Activated naive CD8-positive, alpha-beta T cell (primary cell): Measurements from ENCODE around the gene KIF1B.

ENCODE experiments used
- H3K27ac Mint-ChIP-seq: one replicate; pipeline ENCODE4 v1.8.0; 2021; ENCODE audit warnings: mixed read lengths
- H3K27me3 Mint-ChIP-seq: one replicate; pipeline ENCODE4 v1.8.0; 2021; ENCODE audit warnings: mixed read lengths
- H3K36me3 Mint-ChIP-seq: one replicate; pipeline ENCODE4 v1.8.0; 2021; ENCODE audit warnings: mixed read lengths
- H3K4me1 Mint-ChIP-seq: one replicate; pipeline ENCODE4 v1.8.0; 2021; ENCODE audit warnings: low read depth, mixed read lengths
- H3K4me3 Mint-ChIP-seq: one replicate; pipeline ENCODE4 v1.8.0; 2021; ENCODE audit warnings: mild to moderate bottlenecking, mixed read lengths
- H3K9me3 Mint-ChIP-seq: one replicate; pipeline ENCODE4 v1.8.0; 2021; ENCODE audit warnings: low read depth, mixed read lengths

The KIF1B gene

GRCh38 chr1:10384219-10384618, 173.8 kb downstream of the KIF1B start:
- Mint-ChIP-seq H3K9me3 (no peaks in the 10 kb centered on the region), H3K27me3 (no peaks in the 10 kb centered on the region), H3K4me1 (peaks cover 5% of the 10 kb centered on the region), H3K4me3 (no peak overlapping the region), H3K27ac (no peak overlapping the region), H3K36me3 (peaks cover 4% of the 10 kb centered on the region)

- Mint-ChIP-seq H3K9me3 (no peaks in the 10 kb centered on the region), H3K4me3 (no peak overlapping the region), H3K36me3 (peaks cover 4% of the 10 kb centered on the region), H3K27me3 (no peaks in the 10 kb centered on the region), H3K4me1 (peaks cover 5% of the 10 kb centered on the region), H3K27ac (no peak overlapping the region)
Measured at GRCh38 chr1:10386761-10387676, 176.6 kb downstream of the KIF1B start.

GRCh38 chr1:10387677-10388386, 177.5 kb downstream of the KIF1B start:
- H3K9me3 Mint-ChIP-seq, result no peaks in the 10 kb centered on the region
- H3K4me3 Mint-ChIP-seq, result no peak overlapping the region
- H3K4me1 Mint-ChIP-seq, result peaks cover 5% of the 10 kb centered on the region
- peaks cover 4% of the 10 kb centered on the region for H3K36me3 Mint-ChIP-seq
- H3K27ac Mint-ChIP-seq, result no peak overlapping the region
- H3K27me3 Mint-ChIP-seq, result no peaks in the 10 kb centered on the region

- no peaks in the 10 kb centered on the region for H3K9me3 Mint-ChIP-seq
- H3K4me1 Mint-ChIP-seq, result peaks cover 5% of the 10 kb centered on the region
- H3K27me3 Mint-ChIP-seq, result no peaks in the 10 kb centered on the region
- no peak overlapping the region for H3K27ac Mint-ChIP-seq
- H3K36me3 Mint-ChIP-seq, result peaks cover 4% of the 10 kb centered on the region
- no peak overlapping the region for H3K4me3 Mint-ChIP-seq
Measured at GRCh38 chr1:10388387-10388715, 178.0 kb downstream of the KIF1B start.

GRCh38 chr1:10389271-10389973, 179.1 kb downstream of the KIF1B start:
- H3K9me3 Mint-ChIP-seq, result no peaks in the 10 kb centered on the region
- no peak overlapping the region for H3K4me3 Mint-ChIP-seq
- no peaks in the 10 kb centered on the region for H3K27me3 Mint-ChIP-seq
- H3K27ac Mint-ChIP-seq, result no peak overlapping the region
- peaks cover 2% of the 10 kb centered on the region for H3K36me3 Mint-ChIP-seq
- H3K4me1 Mint-ChIP-seq, result peaks cover 5% of the 10 kb centered on the region

GRCh38 chr1:10396870-10397269, 186.5 kb downstream of the KIF1B start:
- peaks cover 20% of the 10 kb centered on the region for H3K4me1 Mint-ChIP-seq
- no peaks in the 10 kb centered on the region for H3K36me3 Mint-ChIP-seq
- no peak overlapping the region for H3K27ac Mint-ChIP-seq
- no peaks in the 10 kb centered on the region for H3K9me3 Mint-ChIP-seq
- H3K4me3 Mint-ChIP-seq, result peak overlapping the region; percentile 48
- H3K27me3 Mint-ChIP-seq, result no peaks in the 10 kb centered on the region

- no peaks in the 10 kb centered on the region for H3K27me3 Mint-ChIP-seq
- H3K36me3 Mint-ChIP-seq, result no peaks in the 10 kb centered on the region
- peak overlapping the region; percentile 92 for H3K4me3 Mint-ChIP-seq
- no peaks in the 10 kb centered on the region for H3K9me3 Mint-ChIP-seq
- peak overlapping the region; percentile 81 for H3K27ac Mint-ChIP-seq
- peaks cover 20% of the 10 kb centered on the region for H3K4me1 Mint-ChIP-seq
Measured at GRCh38 chr1:10398278-10398733, 187.9 kb downstream of the KIF1B start.

GRCh38 chr1:10398734-10399443, 188.5 kb downstream of the KIF1B start, which contains the start of gene PGD:
TSS of gene PGD (plus strand) at chr1:10399064. CDS start at chr1:10399118, 54 bp downstream.
- peaks cover 4% of the 10 kb centered on the region for H3K36me3 Mint-ChIP-seq
- H3K4me1 Mint-ChIP-seq, result peaks cover 23% of the 10 kb centered on the region
- no peaks in the 10 kb centered on the region for H3K9me3 Mint-ChIP-seq
- H3K27ac Mint-ChIP-seq, result peak within 1 kb of the TSS; percentile 85
- peak within 1 kb of the TSS; percentile 94 for H3K4me3 Mint-ChIP-seq
- H3K27me3 Mint-ChIP-seq, result no peaks in the 10 kb centered on the region

GRCh38 chr1:10399444-10399941, 189.1 kb downstream of the KIF1B start:
- Mint-ChIP-seq H3K4me3 (peak overlapping the region; percentile 94), H3K4me1 (peaks cover 23% of the 10 kb centered on the region), H3K27ac (peak overlapping the region; percentile 85), H3K36me3 (peaks cover 6% of the 10 kb centered on the region), H3K9me3 (no peaks in the 10 kb centered on the region), H3K27me3 (no peaks in the 10 kb centered on the region)

- H3K36me3 Mint-ChIP-seq, result peaks cover 6% of the 10 kb centered on the region
Measured at GRCh38 chr1:10400013-10400412, 189.6 kb downstream of the KIF1B start.

GRCh38 chr1:10401281-10401680, 190.9 kb downstream of the KIF1B start:
- no peaks in the 10 kb centered on the region for H3K9me3 Mint-ChIP-seq
- H3K4me3 Mint-ChIP-seq, result peak overlapping the region; percentile 20
- H3K4me1 Mint-ChIP-seq, result peaks cover 23% of the 10 kb centered on the region
- no peak overlapping the region for H3K27ac Mint-ChIP-seq
- no peaks in the 10 kb centered on the region for H3K27me3 Mint-ChIP-seq
- peaks cover 6% of the 10 kb centered on the region for H3K36me3 Mint-ChIP-seq

More at GRCh38 chr1:10400013-10400412, 189.6 kb downstream of the KIF1B start:
- H3K9me3 Mint-ChIP-seq, result no peaks in the 10 kb centered on the region
- H3K27ac Mint-ChIP-seq, result peak overlapping the region; percentile 85
- H3K4me3 Mint-ChIP-seq, result peak overlapping the region; percentile 94
- H3K27me3 Mint-ChIP-seq, result no peaks in the 10 kb centered on the region
- H3K4me1 Mint-ChIP-seq, result peaks cover 23% of the 10 kb centered on the region

- no peak overlapping the region for H3K4me3 Mint-ChIP-seq
- H3K27me3 Mint-ChIP-seq, result no peaks in the 10 kb centered on the region
- peaks cover 21% of the 10 kb centered on the region for H3K4me1 Mint-ChIP-seq
- H3K9me3 Mint-ChIP-seq, result no peaks in the 10 kb centered on the region
- H3K36me3 Mint-ChIP-seq, result peaks cover 9% of the 10 kb centered on the region
- no peak overlapping the region for H3K27ac Mint-ChIP-seq
Measured at GRCh38 chr1:10402729-10403274, 192.4 kb downstream of the KIF1B start.

GRCh38 chr1:10407201-10407600, 196.8 kb downstream of the KIF1B start:
- Mint-ChIP-seq H3K36me3 (peaks cover 12% of the 10 kb centered on the region), H3K9me3 (no peaks in the 10 kb centered on the region), H3K4me1 (peaks cover 3% of the 10 kb centered on the region), H3K4me3 (no peak overlapping the region), H3K27me3 (no peaks in the 10 kb centered on the region), H3K27ac (no peak overlapping the region)
